BE2C (cell line): ENCODE data around the gene P3H2.

Experiments
- DNase-seq: peaks from one replicate; pipeline ENCODE4 v3.0.0-alpha.2; 2020
- H3K27me3 ChIP-seq: fragments of 250-450 bp; sonication (Bioruptor Pico); 2 replicates; pipeline ENCODE4 v1.5.1; 2020; ENCODE audit warnings: mild to moderate bottlenecking
- H3K36me3 ChIP-seq: fragments of 250-450 bp; sonication (Bioruptor Pico); 2 replicates; pipeline ENCODE4 v1.5.1; 2020; ENCODE audit warnings: mild to moderate bottlenecking
- H3K4me1 ChIP-seq: fragments of 250-450 bp; sonication (Bioruptor Pico); 2 replicates; pipeline ENCODE4 v1.5.1; 2020
- H3K4me3 ChIP-seq: 2 replicates; pipeline ENCODE4 v1.5.1; 2011; ENCODE audit warnings: low read depth, low read length
- H3K9me3 ChIP-seq: fragments of 250-450 bp; sonication (Bioruptor Pico); 2 replicates; pipeline ENCODE4 v1.5.1; 2020
- CTCF ChIP-seq: IDR thresholded peaks from 2 replicates; pipeline ENCODE4 v1.5.1; 2012; ENCODE audit warnings: mild to moderate bottlenecking, low read depth, low read length

P3H2 gene

GRCh38 chr3:190004656-190005055 lies 116.0 kb downstream of the P3H2 start:
- Histone ChIP-seq H3K4me3 (no peak overlapping the region), H3K27me3 (no peaks in the 10 kb centered on the region), H3K4me1 (no peaks in the 10 kb centered on the region), H3K9me3 (no peaks in the 10 kb centered on the region), H3K36me3 (no peaks in the 10 kb centered on the region)
- DNase-seq = no peak
- TF ChIP-seq CTCF = no peak

GRCh38 chr3:190003681-190004123 lies 117.0 kb downstream of the P3H2 start:
- Histone ChIP-seq H3K36me3 (no peaks in the 10 kb centered on the region), H3K4me1 (no peaks in the 10 kb centered on the region), H3K4me3 (no peak overlapping the region), H3K9me3 (no peaks in the 10 kb centered on the region), H3K27me3 (no peaks in the 10 kb centered on the region)
- no peak for TF ChIP-seq CTCF
- DNase-seq = no peak

- no peaks in the 10 kb centered on the region for H3K27me3 ChIP-seq
- H3K9me3 ChIP-seq = no peaks in the 10 kb centered on the region
- H3K4me1 ChIP-seq = no peaks in the 10 kb centered on the region
- no peak for DNase-seq
- H3K36me3 ChIP-seq = no peaks in the 10 kb centered on the region
- TF ChIP-seq CTCF = no peak
- H3K4me3 ChIP-seq = no peak overlapping the region
Observed at GRCh38 chr3:190003068-190003467, 117.6 kb downstream of the P3H2 start.

- DNase-seq = no peak
- Histone ChIP-seq H3K36me3 (no peaks in the 10 kb centered on the region), H3K4me1 (no peaks in the 10 kb centered on the region), H3K9me3 (no peaks in the 10 kb centered on the region), H3K4me3 (no peak overlapping the region), H3K27me3 (no peaks in the 10 kb centered on the region)
- TF ChIP-seq CTCF = no peak
Observed at GRCh38 chr3:190001426-190001825, 119.3 kb downstream of the P3H2 start.

GRCh38 chr3:190000861-190001196 lies 119.9 kb downstream of the P3H2 start:
- no peaks in the 10 kb centered on the region for H3K36me3 ChIP-seq
- TF ChIP-seq CTCF = no peak
- no peak for DNase-seq
- H3K9me3 ChIP-seq = no peaks in the 10 kb centered on the region
- H3K27me3 ChIP-seq = no peaks in the 10 kb centered on the region
- no peaks in the 10 kb centered on the region for H3K4me1 ChIP-seq
- no peak overlapping the region for H3K4me3 ChIP-seq

GRCh38 chr3:190000187-190000860 lies 120.4 kb downstream of the P3H2 start:
- DNase-seq = no peak
- Histone ChIP-seq H3K4me1 (no peaks in the 10 kb centered on the region), H3K4me3 (no peak overlapping the region), H3K9me3 (no peaks in the 10 kb centered on the region), H3K36me3 (no peaks in the 10 kb centered on the region), H3K27me3 (no peaks in the 10 kb centered on the region)
- TF ChIP-seq CTCF = no peak
